HEK293T (cell line): Measurements from ENCODE around the gene DOCK3.

ENCODE experiments used
- BHLHE40 ChIP-seq: fragments of 450-650 bp; IDR thresholded peaks from 2 replicates; pipeline ENCODE4 v1.6.1; 2016; ENCODE audit warnings: mild to moderate bottlenecking, moderate library complexity, borderline replicate concordance
- ELF4 ChIP-seq: fragments of 450-650 bp; IDR thresholded peaks from 2 replicates; pipeline ENCODE4 v1.6.1; 2017; ENCODE audit warnings: antibody characterized with exemption
- FOXA1 ChIP-seq: fragments of 450-650 bp; IDR thresholded peaks from 2 replicates; pipeline ENCODE4 v1.6.1; 2016; ENCODE audit warnings: mild to moderate bottlenecking
- FOXK2 ChIP-seq: fragments of 450-650 bp; IDR thresholded peaks from 2 replicates; pipeline ENCODE4 v1.6.1; 2016; ENCODE audit warnings: mild to moderate bottlenecking
- FOXM1 ChIP-seq: fragments of 450-650 bp; IDR thresholded peaks from 2 replicates; pipeline ENCODE4 v1.6.1; 2017; ENCODE audit warnings: mild to moderate bottlenecking, borderline replicate concordance
- HDGF ChIP-seq: fragments of 450-650 bp; IDR thresholded peaks from 2 replicates; pipeline ENCODE4 v1.6.1; 2017; ENCODE audit warnings: antibody characterized with exemption, borderline replicate concordance
- L3MBTL2 ChIP-seq: fragments of 450-650 bp; conservative IDR thresholded peaks from 2 replicates; pipeline ENCODE4 v1.6.1; 2016; ENCODE audit warnings: mild to moderate bottlenecking
- LEF1 ChIP-seq: fragments of 450-650 bp; IDR thresholded peaks from 2 replicates; pipeline ENCODE4 v1.6.1; 2017; ENCODE audit warnings: mild to moderate bottlenecking, borderline replicate concordance
- NFRKB ChIP-seq: fragments of 450-650 bp; IDR thresholded peaks from 2 replicates; pipeline ENCODE4 v1.6.1; 2016; ENCODE audit warnings: mild to moderate bottlenecking, moderate library complexity
- SP1 ChIP-seq: fragments of 450-650 bp; IDR thresholded peaks from 2 replicates; pipeline ENCODE4 v1.6.1; 2017
- TARDBP ChIP-seq: fragments of 450-650 bp; IDR thresholded peaks from 2 replicates; pipeline ENCODE4 v1.6.1; 2016
- TF ChIP-seq, protein P1 (sequence below): fragments of 450-650 bp; IDR thresholded peaks from 2 replicates; pipeline ENCODE4 v1.6.1; 2016

DNA sequence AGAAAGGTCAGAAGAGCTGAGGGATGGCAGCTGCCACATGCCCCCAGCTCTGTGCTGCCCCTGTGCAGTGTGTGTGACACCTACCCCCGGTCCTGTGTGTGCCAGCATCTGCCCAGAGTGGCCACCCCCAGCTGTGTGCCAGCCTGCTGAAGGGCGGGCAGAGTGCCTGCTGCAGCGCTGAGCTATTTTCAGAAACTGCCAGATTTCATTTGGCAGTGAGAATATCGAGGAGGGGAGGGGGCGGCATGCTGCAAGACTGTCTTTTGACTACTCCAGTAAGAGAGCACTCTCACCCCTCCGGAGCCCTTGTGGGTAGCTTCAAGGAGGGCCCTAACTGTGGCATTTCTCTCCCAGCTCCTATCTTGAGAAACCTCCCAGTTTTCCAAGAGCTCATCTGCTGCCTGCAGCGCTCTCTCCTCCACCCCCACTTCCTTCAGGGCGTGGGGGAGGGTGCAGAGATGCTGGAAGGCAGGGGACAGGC lies 25.2 kb upstream of the DOCK3 start:
- no peak for TF ChIP-seq BHLHE40
- no peak for TF ChIP-seq L3MBTL2
- TF ChIP-seq FOXM1 = no peak
- no peak for TF ChIP-seq FOXK2
- TF ChIP-seq TARDBP = no peak
- TF ChIP-seq, protein P1, sequence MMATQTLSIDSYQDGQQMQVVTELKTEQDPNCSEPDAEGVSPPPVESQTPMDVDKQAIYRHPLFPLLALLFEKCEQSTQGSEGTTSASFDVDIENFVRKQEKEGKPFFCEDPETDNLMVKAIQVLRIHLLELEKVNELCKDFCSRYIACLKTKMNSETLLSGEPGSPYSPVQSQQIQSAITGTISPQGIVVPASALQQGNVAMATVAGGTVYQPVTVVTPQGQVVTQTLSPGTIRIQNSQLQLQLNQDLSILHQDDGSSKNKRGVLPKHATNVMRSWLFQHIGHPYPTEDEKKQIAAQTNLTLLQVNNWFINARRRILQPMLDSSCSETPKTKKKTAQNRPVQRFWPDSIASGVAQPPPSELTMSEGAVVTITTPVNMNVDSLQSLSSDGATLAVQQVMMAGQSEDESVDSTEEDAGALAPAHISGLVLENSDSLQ = no peak
- no peak for TF ChIP-seq ELF4
- TF ChIP-seq NFRKB = no peak
- TF ChIP-seq LEF1 = no peak
- no peak for TF ChIP-seq SP1
- no peak for TF ChIP-seq FOXA1
- TF ChIP-seq HDGF = no peak
